BLaER1 (cell line): ENCODE data around the gene MAPK11.
A peak's percentile ranks its signal among the peaks of the same experiment; 100 is the strongest.

ENCODE experiments used
- H3K27ac ChIP-seq: shearing (Covaris generic); formaldehyde crosslinking; 2 replicates; pipeline ENCODE4 v1.8.1; 2022
- H3K27me3 ChIP-seq: shearing (Covaris generic); formaldehyde crosslinking; 2 replicates; pipeline ENCODE4 v1.8.1; 2022
- H3K36me3 ChIP-seq: shearing (Covaris generic); formaldehyde crosslinking; 2 replicates; pipeline ENCODE4 v1.8.1; 2022
- H3K4me1 ChIP-seq: shearing (Covaris generic); formaldehyde crosslinking; 2 replicates; pipeline ENCODE4 v1.8.1; 2022
- H3K4me2 ChIP-seq: shearing (Covaris generic); formaldehyde crosslinking; 2 replicates; pipeline ENCODE4 v1.8.1; 2022
- H3K4me3 ChIP-seq: shearing (Covaris generic); formaldehyde crosslinking; 2 replicates; pipeline ENCODE4 v1.8.1; 2022
- H3K9ac ChIP-seq: shearing (Covaris generic); formaldehyde crosslinking; 2 replicates; pipeline ENCODE4 v1.8.1; 2022
- H3K9me3 ChIP-seq: shearing (Covaris generic); formaldehyde crosslinking; 2 replicates; pipeline ENCODE4 v1.8.1; 2022
- H4K20me1 ChIP-seq: shearing (Covaris generic); formaldehyde crosslinking; 2 replicates; pipeline ENCODE4 v1.8.1; 2022
- Cebpa-rat ChIP-seq: shearing (Covaris generic); IDR thresholded peaks from 2 replicates; pipeline ENCODE4 v1.8.1; 2022

The MAPK11 gene

DNA sequence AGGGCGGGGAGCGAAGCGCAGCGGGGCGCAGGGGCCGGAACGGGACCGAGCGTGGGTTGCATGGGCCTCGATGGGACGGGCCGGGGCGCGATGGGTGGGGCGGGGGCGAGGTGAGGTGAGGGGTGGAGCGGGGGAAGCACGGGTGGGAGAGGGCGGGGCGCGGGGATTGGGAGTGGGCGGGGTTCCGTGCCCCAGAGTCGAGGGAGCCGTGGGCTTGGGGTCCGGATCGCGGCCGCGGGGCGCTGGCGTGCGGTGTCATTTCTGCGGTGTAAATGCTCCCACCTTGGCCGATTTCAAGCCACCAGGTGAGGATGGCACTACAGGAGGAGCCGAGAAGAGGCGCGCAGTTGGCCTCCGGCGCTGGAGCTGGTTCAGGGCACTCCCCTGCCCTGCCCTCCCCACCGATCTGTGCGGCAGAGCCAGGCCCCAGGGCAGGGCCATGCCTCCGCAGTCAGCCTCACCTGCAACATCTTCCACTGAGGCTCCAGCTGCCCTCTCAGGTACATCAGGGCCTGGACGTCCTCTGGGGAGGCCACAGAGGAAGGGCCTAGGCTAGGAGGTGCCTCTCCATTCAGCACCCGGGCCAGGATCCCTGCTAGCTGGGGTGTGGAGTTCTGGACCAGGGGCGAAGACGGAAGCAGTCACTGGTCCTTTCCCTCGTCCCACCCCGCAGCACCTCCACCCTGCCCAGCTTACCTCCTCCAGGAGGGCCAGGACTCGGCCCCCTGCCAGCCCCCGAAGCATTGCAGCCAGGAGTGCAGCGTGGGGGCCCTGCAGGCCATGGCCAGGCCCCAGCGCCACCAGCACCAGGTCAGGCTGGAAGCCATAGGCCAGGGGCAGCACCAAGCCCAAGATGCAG is 24.7 kb downstream of the MAPK11 start:
- Histone ChIP-seq H3K4me1 (peaks cover 77% of the 10 kb centered on the region), H3K27me3 (no peaks in the 10 kb centered on the region), H3K4me3 (peak overlapping the region; percentile 91), H3K4me2 (peak overlapping the region; percentile 98), H3K9ac (peak overlapping the region; percentile 93), H4K20me1 (peaks cover 82% of the 10 kb centered on the region), H3K9me3 (no peaks in the 10 kb centered on the region), H3K36me3 (peaks cover 32% of the 10 kb centered on the region), H3K27ac (peak overlapping the region; percentile 87)
- TF ChIP-seq Cebpa-rat = no peak

DNA sequence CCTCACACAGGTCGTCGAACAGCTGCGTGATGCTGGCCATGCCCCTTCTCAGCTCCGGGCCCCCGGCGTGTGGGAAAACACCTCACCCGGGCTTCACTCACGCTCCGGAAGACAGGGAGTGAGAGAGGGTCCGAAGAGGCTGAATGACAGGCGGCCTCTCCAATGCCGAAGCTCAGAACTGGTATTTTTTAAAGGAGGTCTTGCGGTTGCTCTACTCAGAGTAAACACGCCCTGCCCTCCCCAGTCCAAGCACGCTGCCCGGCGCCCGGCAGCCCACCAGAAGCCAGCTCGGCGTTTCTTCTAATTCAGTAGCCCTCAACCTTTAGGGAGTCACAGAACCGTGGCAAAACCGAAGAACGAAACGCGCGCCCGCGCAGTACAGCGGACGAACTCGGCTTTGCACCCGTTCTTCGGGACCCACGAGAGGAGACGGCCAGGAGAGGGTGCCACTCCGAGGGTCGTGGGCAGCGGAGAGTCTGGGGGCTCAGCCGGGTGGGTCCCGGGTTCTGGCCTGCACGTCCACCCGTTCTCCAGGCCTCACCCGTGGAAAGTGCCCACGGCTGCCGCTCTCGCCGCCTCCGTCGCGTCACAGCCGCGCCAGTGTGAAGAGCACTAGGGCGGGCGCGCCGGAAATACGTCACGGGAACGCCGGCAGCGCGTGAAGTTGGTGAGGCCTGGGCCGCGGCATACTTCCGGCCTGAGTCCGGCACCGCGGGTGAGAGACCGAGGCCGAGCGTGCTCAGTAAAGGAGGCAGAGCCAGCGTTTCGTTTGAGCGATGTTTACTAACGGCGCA is 25.6 kb downstream of the MAPK11 start, which contains the start of gene TUBGCP6:
Gene TUBGCP6, minus strand, starts transcription at position 604 of the 794 bp plus-strand sequence. Its CDS starts 564 bp downstream, at position 40.
- Histone ChIP-seq H3K36me3 (peaks cover 41% of the 10 kb centered on the region), H3K4me1 (peaks cover 77% of the 10 kb centered on the region), H3K27ac (peak within 1 kb of the TSS; percentile 87)

GRCh38 chr22:50243685-50244419 is 26.3 kb downstream of the MAPK11 start:
- Histone ChIP-seq H4K20me1 (peaks cover 88% of the 10 kb centered on the region), H3K9me3 (no peaks in the 10 kb centered on the region), H3K36me3 (peaks cover 48% of the 10 kb centered on the region), H3K4me1 (peaks cover 81% of the 10 kb centered on the region), H3K9ac (peak overlapping the region; percentile 93), H3K4me3 (peak overlapping the region; percentile 91), H3K4me2 (peak overlapping the region; percentile 98), H3K27me3 (no peaks in the 10 kb centered on the region), H3K27ac (peak overlapping the region; percentile 87)
- TF ChIP-seq Cebpa-rat = no peak

More for the DNA sequence above, 25.6 kb downstream of the MAPK11 start, which contains the start of gene TUBGCP6:
- TF ChIP-seq Cebpa-rat = no peak
- Histone ChIP-seq H4K20me1 (peaks cover 83% of the 10 kb centered on the region), H3K4me2 (peak within 1 kb of the TSS; percentile 98), H3K27me3 (no peaks in the 10 kb centered on the region), H3K9me3 (no peaks in the 10 kb centered on the region), H3K4me3 (peak within 1 kb of the TSS; percentile 91), H3K9ac (peak within 1 kb of the TSS; percentile 93)

- H3K9ac ChIP-seq = peak overlapping the region; percentile 93
- peaks cover 86% of the 10 kb centered on the region for H4K20me1 ChIP-seq
- H3K36me3 ChIP-seq = peaks cover 37% of the 10 kb centered on the region
- H3K9me3 ChIP-seq = no peaks in the 10 kb centered on the region
- no peaks in the 10 kb centered on the region for H3K27me3 ChIP-seq
- peak overlapping the region; percentile 23; the same call in 1 of the 2 replicates for H3K27ac ChIP-seq
- H3K4me3 ChIP-seq = peak overlapping the region; percentile 91
- no peak for TF ChIP-seq Cebpa-rat
- peaks cover 81% of the 10 kb centered on the region for H3K4me1 ChIP-seq
- peak overlapping the region; percentile 98 for H3K4me2 ChIP-seq
Measured at GRCh38 chr22:50242406-50242949, 27.7 kb downstream of the MAPK11 start.

- Histone ChIP-seq H3K4me2 (peak overlapping the region; percentile 93), H3K9ac (peak overlapping the region; percentile 29; the same call in 1 of the 2 replicates), H4K20me1 (peaks cover 96% of the 10 kb centered on the region)
Measured at GRCh38 chr22:50238755-50239154, 31.4 kb downstream of the MAPK11 start.

GRCh38 chr22:50236731-50237409 is 33.3 kb downstream of the MAPK11 start:
- H3K4me3 ChIP-seq = peak overlapping the region; percentile 45
- H3K4me2 ChIP-seq = peak overlapping the region; percentile 93
- peak overlapping the region; percentile 62 for H3K9ac ChIP-seq
- no peak for TF ChIP-seq Cebpa-rat
- no peaks in the 10 kb centered on the region for H3K9me3 ChIP-seq
- peaks cover 85% of the 10 kb centered on the region for H3K4me1 ChIP-seq
- peaks cover 96% of the 10 kb centered on the region for H4K20me1 ChIP-seq
- peaks cover 53% of the 10 kb centered on the region for H3K36me3 ChIP-seq
- H3K27me3 ChIP-seq = no peaks in the 10 kb centered on the region
- H3K27ac ChIP-seq = peak overlapping the region; percentile 75

More at GRCh38 chr22:50238755-50239154, 31.4 kb downstream of the MAPK11 start:
- Histone ChIP-seq H3K36me3 (peaks cover 38% of the 10 kb centered on the region), H3K27me3 (no peaks in the 10 kb centered on the region), H3K4me1 (peaks cover 89% of the 10 kb centered on the region), H3K27ac (no peak overlapping the region), H3K9me3 (no peaks in the 10 kb centered on the region), H3K4me3 (no peak overlapping the region)
- no peak for TF ChIP-seq Cebpa-rat

GRCh38 chr22:50233223-50233622 is 37.0 kb downstream of the MAPK11 start:
- H3K9ac ChIP-seq = no peak overlapping the region
- no peak for TF ChIP-seq Cebpa-rat
- H3K4me3 ChIP-seq = no peak overlapping the region
- H3K4me2 ChIP-seq = peak overlapping the region; percentile 87; the same call in 1 of the 2 replicates
- H3K27ac ChIP-seq = no peak overlapping the region
- peaks cover 83% of the 10 kb centered on the region for H4K20me1 ChIP-seq
- no peaks in the 10 kb centered on the region for H3K27me3 ChIP-seq
- H3K36me3 ChIP-seq = peaks cover 43% of the 10 kb centered on the region
- H3K4me1 ChIP-seq = peaks cover 86% of the 10 kb centered on the region
- no peaks in the 10 kb centered on the region for H3K9me3 ChIP-seq

GRCh38 chr22:50232481-50233151 is 37.6 kb downstream of the MAPK11 start:
- Histone ChIP-seq H3K4me2 (peak overlapping the region; percentile 87), H3K4me1 (peaks cover 86% of the 10 kb centered on the region), H3K4me3 (no peak overlapping the region), H4K20me1 (peaks cover 83% of the 10 kb centered on the region), H3K36me3 (peaks cover 43% of the 10 kb centered on the region), H3K9me3 (no peaks in the 10 kb centered on the region), H3K9ac (no peak overlapping the region), H3K27me3 (no peaks in the 10 kb centered on the region), H3K27ac (no peak overlapping the region)
- no peak for TF ChIP-seq Cebpa-rat
